HG02938 (cell line): ENCODE data around the gene PEX10.

Experiments
- ATAC-seq: cut with Tn5 transposase; IDR thresholded peaks from one replicate; pipeline ENCODE4 v1.9.1; 2021; ENCODE audit warnings: mild to moderate bottlenecking, moderate library complexity; ENCODE audit not compliant: unreplicated experiment

The PEX10 gene

GRCh38 chr1:2376261-2376741 lies 36.1 kb downstream of the PEX10 start:
- no peak for ATAC-seq

GRCh38 chr1:2375923-2376260 lies 36.5 kb downstream of the PEX10 start:
- no peak for ATAC-seq

- ATAC-seq = no peak
Observed at GRCh38 chr1:2375246-2375922, 37.0 kb downstream of the PEX10 start.

GRCh38 chr1:2374252-2375155 lies 37.9 kb downstream of the PEX10 start:
- ATAC-seq = no peak

- ATAC-seq = no peak
Observed at GRCh38 chr1:2373551-2374251, 38.7 kb downstream of the PEX10 start.

- no peak for ATAC-seq
Observed at GRCh38 chr1:2372551-2373490, 39.5 kb downstream of the PEX10 start.

GRCh38 chr1:2368053-2368744 lies 44.2 kb downstream of the PEX10 start:
- ATAC-seq = no peak

GRCh38 chr1:2363847-2364513 lies 48.4 kb downstream of the PEX10 start:
- ATAC-seq = no peak

- no peak for ATAC-seq
Observed at GRCh38 chr1:2360588-2361364, 51.6 kb downstream of the PEX10 start.

- no peak for ATAC-seq
Observed at GRCh38 chr1:2358651-2359640, 53.4 kb downstream of the PEX10 start.

- ATAC-seq = no peak
Observed at GRCh38 chr1:2358072-2358471, 54.3 kb downstream of the PEX10 start.

- no peak for ATAC-seq
Observed at GRCh38 chr1:2356911-2357845, 55.2 kb downstream of the PEX10 start.

GRCh38 chr1:2356401-2356800 lies 56.0 kb downstream of the PEX10 start:
- no peak for ATAC-seq

- no peak for ATAC-seq
Observed at GRCh38 chr1:2355373-2356261, 56.7 kb downstream of the PEX10 start.
